PFSK-1 (cell line): ENCODE measurements around the gene DNAH9.

Source experiments
- FOXP2 ChIP-seq: optimal IDR thresholded peaks from 2 replicates; pipeline ENCODE3; 2011; ENCODE audit warnings: borderline replicate concordance, control low read depth, inconsistent platforms; ENCODE audit not compliant: insufficient read depth; ENCODE audit errors: extremely low read length, extremely low read depth
- POLR2AphosphoS5 ChIP-seq: IDR thresholded peaks from 2 replicates; pipeline ENCODE4 v1.6.1; 2012; ENCODE audit warnings: low read depth, mild to moderate bottlenecking, control low read depth, low read length, moderate library complexity
- REST ChIP-seq, 2 experiments: IDR thresholded peaks; 2 replicates each; pipeline versions ENCODE4 v1.6.1 to v1.8.0; 2011 to 2012; ENCODE audit warnings: low read depth in 2 of 2, low read length in 2 of 2, control low read depth in 1 of 2, inconsistent platforms in 1 of 2, mild to moderate bottlenecking in 1 of 2, moderate library complexity in 1 of 2; ENCODE audit not compliant: insufficient read depth in 1 of 2
- SIN3A ChIP-seq: IDR thresholded peaks from 2 replicates; pipeline ENCODE4 v1.6.1; 2012; ENCODE audit warnings: mild to moderate bottlenecking, low read length, moderate library complexity, borderline replicate concordance; ENCODE audit not compliant: insufficient read depth
- TAF1 ChIP-seq: IDR thresholded peaks from 2 replicates; pipeline ENCODE4 v1.6.1; 2012; ENCODE audit warnings: low read length, control low read depth, borderline replicate concordance; ENCODE audit not compliant: insufficient read depth

The DNAH9 gene

GRCh38 chr17:11944587-11944986 is 346.3 kb downstream of the DNAH9 start:
- TF ChIP-seq REST (IDR thresholded peaks at IDR 0.05; ENCODE audit: insufficient read depth in 1 of 2, low read depth in 2 of 2, low read length in 2 of 2) = no peak
- no peak for TF ChIP-seq TAF1
- TF ChIP-seq SIN3A = no peak
- no peak for TF ChIP-seq POLR2AphosphoS5
- TF ChIP-seq FOXP2 = no peak

DNA sequence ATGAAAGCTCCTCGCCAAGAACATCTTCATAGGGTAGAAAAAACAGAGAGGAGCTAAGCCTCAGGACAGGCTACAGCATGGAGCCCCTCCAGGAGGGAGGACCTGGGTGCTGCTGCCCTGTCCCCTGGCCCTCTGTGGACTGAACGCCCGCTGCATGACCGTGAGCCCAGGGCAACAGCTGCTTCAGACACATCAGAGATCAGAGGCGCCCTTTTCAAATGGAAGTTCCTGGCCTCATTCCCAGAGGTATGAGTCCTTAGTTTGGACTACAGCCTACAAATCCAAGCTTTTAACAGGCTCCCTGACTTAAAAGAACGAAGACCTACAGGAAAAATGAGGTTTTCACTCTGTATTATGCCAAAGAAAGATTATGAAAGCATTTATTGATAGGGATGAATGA is 350.5 kb downstream of the DNAH9 start:
- no peak for TF ChIP-seq SIN3A
- no peak for TF ChIP-seq POLR2AphosphoS5
- TF ChIP-seq FOXP2 = no peak
- no peak for TF ChIP-seq REST (IDR thresholded peaks at IDR 0.05; ENCODE audit: insufficient read depth in 1 of 2, low read depth in 2 of 2, low read length in 2 of 2)
- no peak for TF ChIP-seq TAF1

DNA sequence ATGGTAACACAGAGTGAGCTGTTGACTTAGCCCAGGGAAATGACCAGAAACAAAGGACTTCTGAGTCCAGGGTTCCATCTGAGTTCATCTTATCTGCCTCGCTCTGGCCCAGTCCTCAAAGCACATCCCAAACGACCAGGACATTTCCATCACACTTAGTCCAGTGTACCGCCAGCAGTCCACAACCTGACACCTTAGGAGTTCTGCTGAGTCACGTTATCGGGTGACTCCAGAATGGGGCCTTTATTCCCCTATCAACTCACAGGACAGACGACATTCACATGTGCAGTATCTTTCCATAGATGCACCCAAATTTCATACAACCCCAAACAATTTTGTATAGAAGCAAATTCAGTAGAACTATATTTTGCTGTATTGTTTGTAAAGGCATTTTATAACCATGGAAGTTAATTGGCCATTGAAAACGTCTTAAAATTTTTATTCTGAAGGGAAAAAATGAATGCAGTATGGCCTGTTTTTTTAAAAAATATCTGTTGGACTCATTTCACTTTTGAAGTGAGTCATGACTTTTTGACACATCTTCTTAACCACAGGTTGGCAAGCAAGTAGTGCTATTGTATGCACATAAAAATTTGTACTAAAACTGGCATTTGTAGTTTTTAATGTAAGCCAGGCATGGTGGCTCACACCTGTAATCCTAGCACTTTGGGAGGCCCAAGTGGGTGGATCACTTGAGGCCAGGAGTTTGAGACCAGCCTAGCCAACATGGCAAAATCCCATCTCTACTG is 352.7 kb downstream of the DNAH9 start:
- TF ChIP-seq SIN3A = no peak

- TF ChIP-seq SIN3A (no peak), TAF1 (no peak), REST (IDR thresholded peaks at IDR 0.05; ENCODE audit: insufficient read depth in 1 of 2, low read depth in 2 of 2, low read length in 2 of 2) (no peak), FOXP2 (no peak), POLR2AphosphoS5 (no peak)
These were observed 354.3 kb downstream of the DNAH9 start for GRCh38 chr17:11952610-11953009.

GRCh38 chr17:11953924-11954323 is 355.7 kb downstream of the DNAH9 start:
- TF ChIP-seq SIN3A (no peak), FOXP2 (no peak), POLR2AphosphoS5 (no peak), TAF1 (no peak)

GRCh38 chr17:11954936-11955335 is 356.7 kb downstream of the DNAH9 start:
- TF ChIP-seq POLR2AphosphoS5 (no peak), TAF1 (no peak), REST (IDR thresholded peaks at IDR 0.05; ENCODE audit: insufficient read depth in 1 of 2, low read depth in 2 of 2, low read length in 2 of 2) (no peak), SIN3A (no peak), FOXP2 (no peak)
